Stimulated activated CD8-positive, alpha-beta memory T cell treated with anti-CD3 and anti-CD28 coated beads, Interleukin-12 subunit alpha, Interleukin-12 subunit beta, amount 100 ng/mL, for 24 hours (primary cell): Measurements from ENCODE around the gene CCL24.
A peak's percentile ranks its signal among the peaks of the same experiment; 100 is the strongest.
"Not testable (repeated sequence)": the region's sequence is repeated elsewhere in the genome, so short reads cannot be mapped to it uniquely, and the experiment has no call there.

ENCODE experiments used
- DNase-seq: peaks from one replicate; pipeline ENCODE4 v3.0.0-alpha.2; 2020; ENCODE audit errors: extremely low read depth

CCL24 gene, protein sequence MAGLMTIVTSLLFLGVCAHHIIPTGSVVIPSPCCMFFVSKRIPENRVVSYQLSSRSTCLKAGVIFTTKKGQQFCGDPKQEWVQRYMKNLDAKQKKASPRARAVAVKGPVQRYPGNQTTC

DNA sequence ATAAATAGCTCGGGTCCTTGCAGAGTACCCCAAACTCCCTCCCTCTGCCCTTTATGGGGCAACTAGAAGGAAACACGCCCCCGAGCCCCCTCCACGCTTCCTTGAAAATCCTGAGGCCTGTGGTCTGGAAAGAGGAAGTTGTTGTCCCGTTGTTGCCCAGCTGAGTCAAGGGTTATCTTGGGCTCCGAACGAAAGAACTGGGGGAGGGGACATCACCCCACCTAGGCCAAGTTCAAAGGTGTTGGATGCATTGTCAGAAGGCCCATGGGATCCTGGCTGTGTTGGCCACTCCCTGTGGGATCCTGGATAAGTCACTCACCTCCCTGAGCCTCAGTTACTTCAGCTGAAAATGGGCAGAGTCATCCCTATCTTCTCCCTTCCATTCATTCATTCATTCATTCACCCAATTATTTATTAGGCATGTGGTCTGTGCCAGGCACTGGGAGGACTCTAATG is at the start of gene CCL24:
Gene CCL24 (minus strand): TSS at position 26 of the 456 bp plus-strand sequence. CDS start 91 bp downstream, outside the sequence.
- no peak for DNase-seq

DNA sequence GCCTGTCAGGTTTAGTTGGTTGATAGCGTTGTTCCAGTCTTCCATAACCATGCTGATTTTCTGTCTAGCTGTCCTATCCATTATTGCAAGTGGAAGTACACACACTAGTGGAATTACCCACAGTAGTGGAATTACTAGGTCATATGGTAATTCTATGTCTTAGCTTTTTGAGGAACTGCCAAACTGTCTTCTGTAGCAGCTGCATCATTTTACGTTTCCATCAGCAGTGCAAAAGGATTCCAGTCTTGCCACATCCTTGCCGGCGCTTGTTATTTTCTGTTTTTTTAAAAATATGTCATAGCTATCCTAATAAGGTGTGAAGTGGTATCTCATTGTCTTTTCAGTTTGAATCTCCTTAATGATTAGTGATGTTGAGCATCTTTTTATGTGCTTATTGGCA is 48.0 kb upstream of the CCL24 start:
- no peak for DNase-seq

DNA sequence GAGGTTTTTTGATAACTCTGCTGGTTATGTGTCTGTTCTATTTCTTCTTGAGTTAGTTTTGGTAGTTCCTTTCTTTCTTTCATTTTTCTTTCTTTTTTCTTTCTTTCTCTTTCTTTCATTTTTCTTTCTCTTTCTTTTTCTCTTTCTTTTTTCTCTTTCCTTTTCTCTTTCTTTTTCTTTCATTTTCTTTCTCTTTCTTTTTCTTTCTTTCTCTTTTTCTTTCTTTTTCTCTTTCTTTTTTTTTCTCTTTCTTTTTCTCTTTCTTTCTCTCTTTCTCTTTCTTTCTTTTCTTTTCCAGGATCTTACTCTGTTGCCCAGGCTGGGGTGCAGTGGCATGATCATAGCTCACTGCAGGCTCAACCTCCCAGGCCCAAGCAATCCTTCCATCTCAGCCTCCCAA is 44.8 kb upstream of the CCL24 start:
- no peak for DNase-seq

DNA sequence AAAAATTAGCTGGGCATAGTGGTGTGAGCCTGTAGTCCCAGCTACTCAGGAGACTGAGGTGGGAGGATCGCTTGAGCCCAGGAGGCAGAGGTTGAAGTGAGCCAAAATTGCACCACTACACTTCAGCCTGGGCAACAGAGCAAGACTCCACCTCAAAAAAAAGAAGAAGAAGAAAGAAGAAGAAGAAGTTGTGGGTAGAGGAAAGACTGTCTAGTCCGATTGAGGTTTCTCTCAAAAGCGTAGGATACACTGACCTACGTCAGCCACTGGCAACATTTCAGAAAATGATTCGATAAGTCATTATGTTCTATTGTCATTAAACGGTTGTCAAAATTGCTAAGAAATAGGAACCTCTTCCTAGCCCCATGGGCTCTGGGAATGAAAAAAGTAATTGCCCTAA is 42.9 kb upstream of the CCL24 start:
- no peak for DNase-seq

DNA sequence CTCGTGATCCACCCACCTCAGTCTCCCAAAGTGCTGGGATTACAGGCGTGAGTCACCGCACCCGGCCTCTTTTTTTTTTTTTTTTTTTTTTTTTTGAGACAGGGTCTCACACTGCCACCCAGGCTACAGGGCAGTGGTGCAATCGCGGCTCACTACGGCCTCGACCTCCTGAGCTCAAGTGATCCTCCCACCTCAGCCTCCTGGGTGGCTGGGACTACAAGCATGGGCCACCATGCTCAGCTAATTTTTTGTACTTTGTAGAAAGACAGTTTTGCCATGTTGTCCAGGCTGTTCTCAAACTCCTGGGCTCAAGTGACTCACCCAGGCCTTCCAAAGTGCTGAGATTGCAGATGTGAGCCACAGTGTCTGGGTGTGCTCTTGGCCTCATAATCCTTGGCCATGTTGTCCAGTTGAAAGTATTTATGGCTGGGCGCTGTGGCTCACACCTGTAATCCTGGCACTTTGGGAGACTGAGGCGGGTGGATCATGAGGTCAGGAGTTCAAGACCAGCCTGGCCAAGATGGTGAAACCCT is 41.3 kb upstream of the CCL24 start:
- not testable (repeated sequence) for DNase-seq

DNA sequence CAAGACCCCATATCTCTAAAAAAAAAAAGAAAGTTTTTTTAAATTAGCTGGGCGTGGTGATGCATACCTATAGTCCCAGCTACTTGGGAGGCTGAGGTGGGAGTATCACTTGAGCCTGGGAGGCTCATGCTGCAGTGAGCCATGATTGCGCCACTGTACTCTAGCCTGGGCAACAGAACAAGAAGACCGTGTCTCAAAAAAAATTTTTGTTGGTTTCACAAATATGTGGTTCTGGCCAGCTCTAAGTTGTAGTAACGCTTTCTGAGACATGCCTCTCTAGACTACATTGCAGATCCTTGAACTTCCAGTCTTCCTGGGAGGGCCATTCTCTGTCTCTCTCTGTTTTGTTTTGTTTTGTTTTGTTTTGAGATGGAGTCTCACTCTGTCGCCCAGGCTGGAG is 40.6 kb upstream of the CCL24 start:
- DNase-seq: no peak

DNA sequence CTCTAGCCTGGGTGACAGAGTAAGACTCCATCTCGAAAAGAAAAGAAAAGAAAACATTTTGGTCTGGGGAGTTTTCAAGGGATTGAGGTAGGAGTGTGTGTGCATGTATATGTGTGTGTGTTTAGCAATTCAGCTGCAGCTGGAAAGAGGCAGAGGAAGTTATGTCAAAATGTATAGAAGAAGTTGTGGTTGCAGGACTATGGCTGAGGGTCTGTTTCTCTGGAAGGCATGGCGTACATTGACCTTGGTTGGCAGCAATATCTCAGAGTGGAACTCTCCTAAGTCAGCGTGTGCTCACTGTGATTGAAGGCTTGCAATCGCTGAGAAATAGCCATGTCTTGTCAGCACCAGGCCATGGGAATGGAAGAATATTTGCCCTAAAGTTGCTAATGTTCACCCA is 36.6 kb upstream of the CCL24 start:
- DNase-seq: no peak

DNA sequence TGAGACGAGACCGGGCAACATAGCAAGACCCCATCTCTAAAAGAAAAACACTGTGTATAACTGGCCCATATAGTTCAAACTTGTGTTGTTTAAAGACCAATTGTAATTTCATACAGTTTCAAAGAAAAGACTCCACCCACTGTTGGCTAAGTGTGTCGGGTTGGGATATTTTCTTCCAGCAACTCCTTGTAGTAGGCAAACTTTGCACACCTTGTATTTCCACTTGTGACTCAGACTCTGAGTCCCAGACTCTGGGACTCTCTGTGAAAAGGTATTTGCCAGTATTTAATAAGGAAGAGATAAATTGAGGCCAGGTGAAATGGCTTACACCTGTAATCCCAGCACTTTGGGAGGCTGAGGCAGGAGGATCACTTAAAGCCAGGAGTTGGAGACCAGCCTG is 36.0 kb upstream of the CCL24 start:
- DNase-seq: no peak

DNA sequence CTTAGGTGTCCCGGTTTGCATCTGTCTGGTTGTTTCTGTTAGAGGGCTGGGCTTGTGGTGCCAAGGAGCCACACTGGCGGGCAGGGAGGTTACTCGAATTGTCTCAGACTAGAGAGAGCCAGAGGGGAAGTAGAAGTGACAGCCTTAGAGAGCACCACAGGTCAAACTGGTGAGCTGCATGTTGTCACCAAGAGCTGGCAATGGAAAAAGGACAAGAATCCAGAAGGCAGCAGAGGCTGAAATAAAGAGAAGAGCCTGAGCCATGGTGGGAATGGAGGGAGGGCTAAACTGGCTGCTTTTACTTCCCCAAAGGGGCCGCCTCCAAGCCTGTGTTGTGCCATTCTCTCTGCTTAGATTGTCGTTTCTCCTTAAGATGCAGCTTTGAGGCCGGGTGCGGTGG is 34.1 kb upstream of the CCL24 start:
- DNase-seq: no peak

DNA sequence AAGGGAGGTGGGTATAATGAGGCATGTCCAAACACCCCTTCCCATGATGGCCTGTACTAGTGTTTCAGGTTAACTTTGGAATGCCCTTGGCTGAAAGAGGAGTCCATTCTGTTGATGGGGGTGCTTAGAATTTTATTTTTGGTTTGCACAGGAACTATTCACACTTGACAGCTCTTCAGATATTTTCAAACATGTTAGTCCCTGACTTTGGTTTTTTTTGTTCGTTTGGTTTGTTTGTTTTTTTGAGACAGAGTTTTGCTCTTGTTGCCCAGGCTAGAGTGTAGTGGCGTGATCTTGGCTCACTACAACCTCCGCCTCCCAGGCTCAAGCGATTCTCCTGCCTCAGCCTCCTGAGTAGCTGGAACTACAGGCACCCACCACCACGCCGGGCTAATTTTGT is 31.5 kb upstream of the CCL24 start:
- not testable (repeated sequence) for DNase-seq

DNA sequence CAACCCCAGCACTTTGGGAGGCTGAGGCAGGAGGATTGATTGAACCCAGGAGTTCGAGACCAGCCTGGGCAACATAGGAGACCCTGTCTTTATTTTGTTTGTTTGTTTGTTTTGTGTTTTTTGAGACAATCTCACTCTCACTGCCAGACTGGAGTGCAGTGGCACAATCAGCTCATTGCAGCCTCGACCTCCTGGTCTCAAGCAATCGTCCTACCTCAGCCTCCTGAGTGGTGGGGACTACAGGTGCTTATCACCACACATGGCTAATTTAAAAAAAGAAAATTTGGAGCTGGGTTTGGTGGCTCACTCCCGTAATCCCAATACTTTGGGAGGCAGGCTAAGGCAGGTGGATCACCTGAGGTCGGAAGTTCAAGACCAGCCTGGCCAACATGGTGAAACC is 30.6 kb upstream of the CCL24 start:
- DNase-seq: no peak

DNA sequence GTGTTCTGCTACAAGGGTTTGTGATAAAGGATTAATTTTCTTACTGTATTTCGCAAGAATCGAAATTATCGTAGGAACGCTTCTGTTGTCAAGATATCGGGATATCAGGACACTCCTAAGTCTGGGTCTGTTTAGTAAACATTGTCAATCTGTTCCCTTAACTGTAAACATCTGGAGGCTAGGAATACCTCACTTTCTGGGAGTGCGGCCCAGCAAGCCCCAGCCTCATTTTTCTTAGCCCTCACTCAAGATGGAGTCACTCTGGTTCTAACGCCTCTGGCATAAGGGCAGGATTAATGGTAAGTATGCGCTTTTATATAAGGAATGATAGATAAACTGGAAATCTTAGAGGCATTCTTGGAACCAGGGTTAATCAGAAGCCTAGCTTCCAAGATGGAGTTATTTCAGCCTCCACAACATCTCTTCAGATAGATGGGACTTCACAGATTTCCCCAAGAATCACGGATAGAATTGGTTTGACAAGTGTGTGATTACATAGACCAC is 30.1 kb upstream of the CCL24 start:
- DNase-seq: no peak

DNA sequence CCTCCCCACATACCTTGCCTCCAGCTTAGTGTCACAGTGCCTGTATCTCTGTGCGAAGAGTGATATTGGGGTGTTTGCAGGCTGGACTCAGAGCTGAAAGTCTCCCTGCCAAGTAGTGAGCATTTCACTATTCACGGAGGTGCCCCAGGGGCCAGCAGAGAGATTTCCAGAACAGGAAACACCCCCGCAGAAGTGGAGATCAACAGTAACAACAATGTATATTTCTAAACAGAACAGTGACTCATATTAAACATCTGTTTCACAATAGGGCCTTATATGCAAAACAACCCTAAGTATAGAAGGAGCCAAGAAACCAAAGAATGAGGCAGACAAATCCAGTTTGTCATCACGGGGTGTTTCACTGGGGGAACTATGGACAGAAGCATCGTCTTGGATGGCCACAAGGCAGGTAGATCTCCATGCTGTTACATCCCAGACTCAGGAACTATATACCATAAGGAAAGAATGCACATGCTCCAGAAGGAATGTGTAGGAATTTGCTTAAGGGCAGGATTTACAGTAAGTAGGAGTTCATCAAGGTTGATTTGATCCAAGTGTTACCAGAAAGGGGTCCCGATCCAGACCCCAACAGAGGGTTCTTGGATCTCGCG is 29.3 kb upstream of the CCL24 start:
- DNase-seq: peak; percentile 9

DNA sequence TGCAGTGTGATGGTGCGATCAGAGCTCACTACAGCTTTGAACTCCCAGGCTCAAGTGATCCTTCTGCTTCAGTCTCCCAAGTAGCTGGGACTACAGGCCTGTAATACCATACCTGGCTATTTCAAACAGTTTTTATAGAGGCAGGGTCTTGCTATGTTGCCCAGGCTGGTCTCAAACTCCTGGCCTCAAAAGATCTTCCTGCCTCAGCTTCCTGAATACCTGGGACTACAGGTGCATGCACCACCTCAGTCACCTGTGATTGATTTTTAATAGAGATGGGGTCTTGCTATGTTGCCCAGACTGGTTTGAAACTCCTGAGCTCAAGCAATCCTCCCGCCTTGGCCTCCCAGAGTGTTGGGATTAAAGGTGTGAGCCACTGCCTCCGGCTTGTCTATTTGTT is 26.4 kb upstream of the CCL24 start:
- DNase-seq: no peak

DNA sequence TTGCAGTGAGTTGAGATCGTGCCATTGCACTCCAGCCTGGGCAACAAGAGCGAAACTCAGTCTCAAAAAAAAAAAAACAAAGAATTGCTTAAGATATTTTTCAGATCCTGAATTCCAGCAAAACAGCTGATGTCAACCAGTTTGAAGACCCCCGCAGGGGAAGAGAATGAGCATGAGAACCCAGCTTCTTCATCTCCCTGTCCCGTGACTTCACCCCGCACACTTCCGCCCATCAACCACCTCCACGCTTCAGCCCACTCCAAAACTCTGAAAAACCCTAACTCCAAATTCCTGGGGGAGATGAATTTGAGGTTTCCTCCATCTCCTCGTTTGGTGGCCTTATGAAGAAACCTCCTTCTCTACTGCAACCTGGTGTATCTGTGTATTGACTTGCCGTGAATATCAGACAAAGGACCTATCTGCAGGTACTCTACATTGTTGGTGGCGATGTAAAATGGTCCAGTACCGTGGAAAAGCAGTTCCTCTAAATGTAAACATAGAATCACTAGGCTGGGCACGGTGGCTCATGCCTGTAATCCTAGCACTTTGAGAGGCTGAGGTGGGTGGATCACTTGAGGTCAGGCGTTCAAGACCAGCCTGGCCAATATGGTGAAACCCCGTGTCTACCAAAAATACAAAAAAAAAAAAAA is 24.8 kb upstream of the CCL24 start:
- not testable (repeated sequence) for DNase-seq

DNA sequence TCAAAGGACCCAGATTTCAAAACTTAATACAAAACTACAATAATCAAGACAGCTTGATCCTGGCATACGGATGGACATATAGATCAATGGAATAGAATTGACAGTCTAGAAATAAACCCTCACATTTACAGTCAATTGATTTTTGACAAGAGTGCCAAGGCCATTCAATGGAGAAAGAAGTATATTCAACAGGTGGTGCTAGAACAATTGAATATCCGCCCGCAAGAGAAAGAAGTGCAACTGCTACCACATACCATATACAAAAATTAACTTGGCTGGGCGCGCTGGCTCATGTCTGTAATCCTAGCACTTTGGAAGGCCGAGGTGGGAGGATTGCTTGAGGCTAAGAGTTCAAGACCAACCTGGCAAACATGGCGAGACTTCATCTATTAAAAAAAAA is 23.2 kb upstream of the CCL24 start:
- DNase-seq: no peak

DNA sequence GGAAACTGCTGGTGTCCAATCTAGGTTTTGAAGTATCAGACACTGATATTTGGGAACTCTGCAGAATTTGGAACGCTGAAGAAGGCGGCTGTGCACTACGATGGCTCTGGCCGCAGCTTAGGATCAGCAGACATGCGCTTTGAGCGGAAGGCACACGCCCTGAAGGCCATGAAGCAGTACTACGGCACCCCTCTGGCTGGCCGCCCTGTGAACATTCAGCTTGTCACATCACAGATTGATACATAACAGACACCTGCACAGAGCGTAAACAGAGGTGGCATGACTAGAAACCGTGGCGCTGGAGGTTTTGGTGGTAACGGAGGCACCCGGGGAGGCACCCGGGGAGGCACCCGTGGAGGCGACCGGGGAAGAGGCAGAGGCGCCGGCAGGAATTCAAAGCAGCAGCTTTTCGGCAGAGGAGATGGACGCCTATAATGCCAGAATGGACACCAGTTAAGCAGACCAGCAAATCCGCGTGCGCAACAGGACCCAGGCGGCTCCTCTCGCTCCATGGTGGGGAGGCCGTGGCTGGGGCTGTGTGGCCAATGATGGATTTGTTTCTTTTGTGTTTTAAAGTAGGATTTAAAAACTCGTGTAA is 22.2 kb upstream of the CCL24 start:
- no peak for DNase-seq

DNA sequence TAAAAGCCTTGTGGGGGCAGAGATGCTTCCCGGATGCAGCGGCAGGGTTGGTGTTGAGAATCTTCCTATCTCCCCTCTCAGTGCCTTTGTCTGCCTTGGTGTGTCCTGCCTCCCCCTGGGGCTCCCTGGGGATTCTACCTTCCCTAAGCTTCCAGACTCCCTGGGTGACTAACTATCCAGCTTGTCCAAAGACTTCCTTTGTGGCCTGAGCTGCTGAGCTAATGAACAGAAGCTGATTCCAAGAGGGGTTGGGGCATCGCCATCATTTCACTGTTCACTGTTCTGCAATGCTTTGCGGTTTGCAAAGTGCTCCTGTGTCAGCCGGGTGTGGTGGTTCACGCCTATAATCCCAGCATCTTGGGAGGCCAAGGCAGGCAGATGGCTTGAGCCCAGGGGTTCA is 20.1 kb upstream of the CCL24 start:
- not testable (repeated sequence) for DNase-seq

DNA sequence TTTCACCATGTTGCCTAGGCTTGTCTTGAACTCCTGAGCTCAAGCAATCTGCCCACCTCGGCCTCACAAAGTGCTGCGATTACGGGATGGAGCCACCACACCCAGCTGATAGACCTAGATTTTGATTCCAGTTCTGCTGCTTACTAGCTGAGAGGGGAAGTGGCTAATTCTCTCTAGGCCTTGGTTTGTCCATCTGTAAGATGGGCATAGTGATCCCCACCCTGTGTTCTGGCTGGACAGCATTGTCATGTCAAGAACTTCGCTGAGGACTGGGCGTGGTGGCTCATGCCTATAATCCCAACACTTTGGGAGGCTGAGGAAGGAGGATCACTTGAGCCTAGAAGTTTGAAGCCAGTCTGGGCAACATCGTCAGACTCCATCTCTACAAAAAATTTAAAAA is 17.4 kb upstream of the CCL24 start:
- no peak for DNase-seq

DNA sequence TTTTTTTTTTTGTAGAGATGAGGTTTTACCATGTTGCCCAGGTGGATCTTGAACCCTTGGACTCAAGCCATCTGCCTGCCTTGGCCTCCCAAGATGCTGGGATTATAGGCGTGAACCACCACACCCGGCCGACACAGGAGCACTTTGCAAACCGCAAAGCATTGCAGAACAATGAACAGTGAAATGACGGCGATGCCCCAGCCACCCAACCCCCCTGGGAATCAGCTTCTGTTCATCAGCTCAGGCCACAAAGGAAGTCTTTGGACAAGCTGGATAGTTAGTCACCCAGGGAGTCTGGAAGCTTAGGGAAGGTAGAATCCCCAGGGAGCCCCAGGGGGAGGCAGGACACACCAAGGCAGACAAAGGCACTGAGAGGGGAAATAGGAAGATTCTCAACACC is 16.1 kb upstream of the CCL24 start:
- not testable (repeated sequence) for DNase-seq

DNA sequence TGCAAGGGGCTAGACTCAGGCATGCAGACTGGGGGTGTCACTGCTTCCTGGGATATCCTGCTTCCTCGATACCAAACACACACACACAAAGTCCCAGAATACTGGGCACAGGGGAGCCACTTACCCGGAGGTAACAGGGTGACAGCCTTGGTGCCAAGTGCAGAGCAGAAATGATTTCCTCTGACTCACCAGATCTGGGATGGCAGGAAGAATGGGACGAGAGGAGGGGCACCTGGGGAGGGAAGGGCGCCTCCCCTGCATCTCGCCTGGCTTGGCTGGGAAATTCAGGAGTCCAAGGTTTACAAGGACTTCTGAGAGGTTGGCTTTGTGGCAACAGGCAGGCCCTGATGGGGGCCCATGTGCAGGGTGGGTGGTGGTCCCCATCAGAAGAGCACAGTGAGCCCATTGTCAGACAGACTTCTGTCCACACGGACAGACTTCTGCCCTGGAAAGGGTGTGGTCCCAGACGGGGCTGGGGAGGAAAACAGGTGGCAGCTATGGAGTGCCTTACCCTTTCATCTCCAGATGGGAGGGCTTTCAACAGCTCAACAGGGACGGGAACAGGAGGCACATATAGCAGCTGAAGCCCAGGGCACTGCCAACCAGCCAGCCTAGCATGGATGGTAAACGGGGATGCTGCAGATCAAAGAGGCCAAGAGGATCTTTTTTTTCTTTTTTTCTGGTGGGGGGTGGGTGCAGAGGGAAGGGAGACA is 9.7 kb upstream of the CCL24 start:
- no peak for DNase-seq

DNA sequence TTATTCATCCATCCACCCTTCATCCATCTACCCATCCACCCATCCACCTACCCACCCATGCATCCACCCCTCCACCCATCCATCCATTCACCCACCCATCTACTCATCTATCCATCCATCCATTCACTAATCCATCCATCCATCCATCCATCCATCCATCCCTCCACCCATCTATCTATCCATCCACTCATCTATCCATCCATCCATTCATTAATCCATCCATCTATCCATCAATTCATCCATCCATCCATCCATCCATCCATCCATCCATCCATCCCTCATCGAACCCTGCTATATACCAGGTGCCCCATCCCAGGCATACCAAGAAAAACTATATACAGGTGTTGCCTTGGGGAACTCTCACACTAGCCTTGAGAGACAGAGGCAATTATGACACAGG is 7.1 kb upstream of the CCL24 start:
- no peak for DNase-seq
